GM23338 (cell line): Measurements from ENCODE around the gene TCERG1L. TPM values are rescaled to one million over a fixed set of nuclear protein-coding genes. Genes with fewer than 3 reads are reported as not detected.

Source experiments
- ATAC-seq: fragments of 200-7000 bp; cut with Tn5 transposase; 3 replicates; pipeline ENCODE4 v1.9.1; 2020
- DNase-seq: peaks from one replicate; pipeline ENCODE4 v3.0.0-alpha.2; 2015; ENCODE audit warnings: low spot score
- H2AFZ ChIP-seq: fragments of 200-600 bp; sonication (generic); 2 replicates; pipeline ENCODE4 v1.8.0; 2016; ENCODE audit warnings: antibody characterized with exemption, mild to moderate bottlenecking, moderate library complexity
- H3F3A ChIP-seq: fragments of 200-600 bp; sonication (generic); replicated peaks from 2 replicates; pipeline ENCODE4 v1.8.0; 2017; ENCODE audit warnings: antibody characterized with exemption, mixed run types, low read depth
- H3K27ac ChIP-seq: fragments of 200-600 bp; sonication (generic); 2 replicates; pipeline ENCODE4 v1.6.1; 2016; ENCODE audit warnings: low read depth
- H3K27me3 ChIP-seq: fragments of 200-600 bp; sonication (generic); 2 replicates; pipeline ENCODE4 v1.8.0; 2016; ENCODE audit warnings: mild to moderate bottlenecking, mixed run types, moderate library complexity; ENCODE audit not compliant: insufficient read depth
- H3K36me3 ChIP-seq: fragments of 200-600 bp; sonication (generic); 2 replicates; pipeline ENCODE4 v1.8.0; 2016; ENCODE audit warnings: mild to moderate bottlenecking; ENCODE audit not compliant: insufficient read depth
- H3K4me1 ChIP-seq: fragments of 200-600 bp; sonication (generic); 2 replicates; pipeline ENCODE4 v1.8.0; 2016; ENCODE audit warnings: mild to moderate bottlenecking, moderate library complexity; ENCODE audit not compliant: insufficient read depth
- H3K4me2 ChIP-seq: fragments of 200-600 bp; sonication (generic); 2 replicates; pipeline ENCODE4 v1.7.1; 2017; ENCODE audit warnings: mixed run types
- H3K4me3 ChIP-seq: fragments of 200-600 bp; sonication (generic); 2 replicates; pipeline ENCODE4 v1.6.1; 2016; ENCODE audit warnings: mixed run types
- H3K79me2 ChIP-seq: fragments of 200-600 bp; sonication (generic); replicated peaks from 2 replicates; pipeline ENCODE4 v1.8.0; 2017; ENCODE audit warnings: mild to moderate bottlenecking; ENCODE audit not compliant: insufficient read depth
- H3K9me2 ChIP-seq: fragments of 200-600 bp; sonication (generic); 2 replicates; pipeline ENCODE4 v1.8.0; 2017; ENCODE audit not compliant: insufficient read depth
- H4K20me1 ChIP-seq: fragments of 200-600 bp; sonication (generic); replicated peaks from 2 replicates; pipeline ENCODE4 v1.8.0; 2017; ENCODE audit warnings: mild to moderate bottlenecking; ENCODE audit not compliant: insufficient read depth
- H3K27ac Mint-ChIP-seq: 2 replicates; pipeline ENCODE4 v1.8.0; 2020; ENCODE audit warnings: inconsistent platforms, mild to moderate bottlenecking, moderate library complexity, mixed read lengths
- H3K27me3 Mint-ChIP-seq: 3 replicates; pipeline ENCODE4 v1.8.0; 2022; ENCODE audit warnings: low read depth, mild to moderate bottlenecking, moderate library complexity, mixed read lengths, inconsistent platforms; ENCODE audit not compliant: insufficient read depth, poor library complexity
- H3K36me3 Mint-ChIP-seq: 3 replicates; pipeline ENCODE4 v1.8.0; 2021; ENCODE audit warnings: low read depth, mild to moderate bottlenecking, inconsistent platforms, moderate library complexity, mixed read lengths
- H3K4me1 Mint-ChIP-seq: 3 replicates; pipeline ENCODE4 v1.8.0; 2020; ENCODE audit warnings: mild to moderate bottlenecking, inconsistent platforms, mixed read lengths
- H3K4me3 Mint-ChIP-seq: 3 replicates; pipeline ENCODE4 v1.8.0; 2021; ENCODE audit warnings: moderate library complexity, mild to moderate bottlenecking, inconsistent platforms, mixed read lengths
- H3K9me3 Mint-ChIP-seq: 3 replicates; pipeline ENCODE4 v1.8.0; 2020; ENCODE audit warnings: moderate library complexity, mild to moderate bottlenecking, inconsistent platforms, mixed read lengths
- EZH2 ChIP-seq: fragments of 200-600 bp; sonication (generic); IDR thresholded peaks from one replicate; pipeline ENCODE4 v1.8.0; 2017; ENCODE audit warnings: antibody characterized with exemption, mild to moderate bottlenecking, low read depth; ENCODE audit not compliant: unreplicated experiment
- EZH2phosphoT487 ChIP-seq: fragments of 200-600 bp; sonication (generic); IDR thresholded peaks from one replicate; pipeline ENCODE4 v1.8.1; 2018; ENCODE audit warnings: antibody characterized with exemption; ENCODE audit not compliant: unreplicated experiment
- JUNB ChIP-seq: IDR thresholded peaks from one replicate; pipeline ENCODE4 v1.6.1; 2016; ENCODE audit warnings: antibody characterized with exemption; ENCODE audit not compliant: unreplicated experiment
- NANOG ChIP-seq: IDR thresholded peaks from 2 replicates; pipeline ENCODE4 v1.6.1; 2016; ENCODE audit warnings: antibody characterized with exemption, borderline replicate concordance
- POLR2AphosphoS5 ChIP-seq: IDR thresholded peaks from 2 replicates; pipeline ENCODE4 v1.6.1; 2016; ENCODE audit warnings: antibody characterized with exemption, low read depth
- STAT1 ChIP-seq: IDR thresholded peaks from one replicate; pipeline ENCODE4 v1.6.1; 2016; ENCODE audit warnings: antibody characterized with exemption; ENCODE audit not compliant: unreplicated experiment
- ZNF114 ChIP-seq: fragments of 250-450 bp; sonication (Bioruptor Pico); IDR thresholded peaks from 2 replicates; pipeline ENCODE4 v1.5.0; 2020; ENCODE audit warnings: mild to moderate bottlenecking, moderate library complexity
- ZNF331 ChIP-seq: fragments of 250-450 bp; sonication (Bioruptor Pico); IDR thresholded peaks from 2 replicates; pipeline ENCODE4 v1.5.0; 2020; ENCODE audit warnings: low read depth, mild to moderate bottlenecking, moderate library complexity
- polyA plus RNA-seq: library from polyadenylated mRNA; unstranded; fragments of >200 nt; fragmentation: Nextera tagmentation; extraction: Ambion mirVana; gene quantifications from 2 replicates; pipeline ENCODE4 v1.2.1, GENCODE V29; 2016
- total RNA-seq: library from RNA; depleted of rRNA; stranded (reverse); fragments of >200 nt; shearing (Covaris generic); gene quantifications from 2 replicates; pipeline ENCODE4 v1.2.3, GENCODE V29; 2014
- TF ChIP-seq, protein P1 (sequence below), 2 experiments: fragments of 200-600 bp in 1 of 2; sonication (generic) in 1 of 2; conservative IDR thresholded peaks; 2 replicates each; pipeline versions ENCODE4 v1.5.1 to v1.6.1; 2016 to 2017; ENCODE audit warnings: antibody characterized with exemption in 2 of 2, low read depth in 2 of 2, mild to moderate bottlenecking in 2 of 2, moderate library complexity in 1 of 2
- TF ChIP-seq, protein P2 (sequence below): fragments of 250-450 bp; sonication (Bioruptor Pico); IDR thresholded peaks from 2 replicates; pipeline ENCODE4 v1.5.0; 2020; ENCODE audit warnings: mild to moderate bottlenecking, moderate library complexity
- TF ChIP-seq, protein P3 (sequence below): IDR thresholded peaks from one replicate; pipeline ENCODE4 v1.6.1; 2018; ENCODE audit warnings: antibody characterized with exemption; ENCODE audit not compliant: unreplicated experiment
- TF ChIP-seq, protein P4 (sequence below): IDR thresholded peaks from 2 replicates; pipeline ENCODE4 v1.6.1; 2016; ENCODE audit warnings: antibody characterized with exemption

Gene TCERG1L
- total and polyA plus RNA-seq, 2 experiments from 2014 or later = 3.9 to 5.5 TPM

DNA sequence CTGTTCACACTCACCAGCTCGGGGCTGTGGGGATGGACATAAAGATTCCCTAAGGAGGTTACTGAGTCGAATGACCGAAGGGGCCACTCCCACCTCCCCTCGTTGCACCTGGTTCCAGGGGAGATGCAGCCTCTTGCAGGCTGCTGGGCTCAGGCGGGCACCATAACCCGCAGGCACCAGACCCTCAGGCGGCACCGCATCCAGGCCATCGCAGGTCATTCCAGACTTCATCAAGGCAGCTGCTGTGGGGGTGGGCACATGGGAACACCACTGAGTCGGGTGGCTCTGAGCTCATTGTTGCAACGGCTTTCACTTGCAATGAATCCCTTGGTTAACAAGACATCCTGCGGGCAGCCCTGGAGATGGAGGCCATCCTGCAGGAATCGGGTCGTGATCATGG lies 221.7 kb downstream of the TCERG1L start:
- no peaks in the 10 kb centered on the region for H3K79me2 ChIP-seq
- H2AFZ ChIP-seq = no peak overlapping the region
- TF ChIP-seq ZNF331 (no peak), NANOG (no peak), JUNB (no peak), POLR2AphosphoS5 (no peak), STAT1 (no peak), EZH2 (no peak), ZNF114 (CRISPR knock-in tag) (no peak), EZH2phosphoT487 (no peak)
- TF ChIP-seq, protein P1, sequence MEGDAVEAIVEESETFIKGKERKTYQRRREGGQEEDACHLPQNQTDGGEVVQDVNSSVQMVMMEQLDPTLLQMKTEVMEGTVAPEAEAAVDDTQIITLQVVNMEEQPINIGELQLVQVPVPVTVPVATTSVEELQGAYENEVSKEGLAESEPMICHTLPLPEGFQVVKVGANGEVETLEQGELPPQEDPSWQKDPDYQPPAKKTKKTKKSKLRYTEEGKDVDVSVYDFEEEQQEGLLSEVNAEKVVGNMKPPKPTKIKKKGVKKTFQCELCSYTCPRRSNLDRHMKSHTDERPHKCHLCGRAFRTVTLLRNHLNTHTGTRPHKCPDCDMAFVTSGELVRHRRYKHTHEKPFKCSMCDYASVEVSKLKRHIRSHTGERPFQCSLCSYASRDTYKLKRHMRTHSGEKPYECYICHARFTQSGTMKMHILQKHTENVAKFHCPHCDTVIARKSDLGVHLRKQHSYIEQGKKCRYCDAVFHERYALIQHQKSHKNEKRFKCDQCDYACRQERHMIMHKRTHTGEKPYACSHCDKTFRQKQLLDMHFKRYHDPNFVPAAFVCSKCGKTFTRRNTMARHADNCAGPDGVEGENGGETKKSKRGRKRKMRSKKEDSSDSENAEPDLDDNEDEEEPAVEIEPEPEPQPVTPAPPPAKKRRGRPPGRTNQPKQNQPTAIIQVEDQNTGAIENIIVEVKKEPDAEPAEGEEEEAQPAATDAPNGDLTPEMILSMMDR (conservative IDR thresholded peaks at IDR 0.05; ENCODE audit: low read depth in 2 of 2) = no peak
- TF ChIP-seq, protein P2, sequence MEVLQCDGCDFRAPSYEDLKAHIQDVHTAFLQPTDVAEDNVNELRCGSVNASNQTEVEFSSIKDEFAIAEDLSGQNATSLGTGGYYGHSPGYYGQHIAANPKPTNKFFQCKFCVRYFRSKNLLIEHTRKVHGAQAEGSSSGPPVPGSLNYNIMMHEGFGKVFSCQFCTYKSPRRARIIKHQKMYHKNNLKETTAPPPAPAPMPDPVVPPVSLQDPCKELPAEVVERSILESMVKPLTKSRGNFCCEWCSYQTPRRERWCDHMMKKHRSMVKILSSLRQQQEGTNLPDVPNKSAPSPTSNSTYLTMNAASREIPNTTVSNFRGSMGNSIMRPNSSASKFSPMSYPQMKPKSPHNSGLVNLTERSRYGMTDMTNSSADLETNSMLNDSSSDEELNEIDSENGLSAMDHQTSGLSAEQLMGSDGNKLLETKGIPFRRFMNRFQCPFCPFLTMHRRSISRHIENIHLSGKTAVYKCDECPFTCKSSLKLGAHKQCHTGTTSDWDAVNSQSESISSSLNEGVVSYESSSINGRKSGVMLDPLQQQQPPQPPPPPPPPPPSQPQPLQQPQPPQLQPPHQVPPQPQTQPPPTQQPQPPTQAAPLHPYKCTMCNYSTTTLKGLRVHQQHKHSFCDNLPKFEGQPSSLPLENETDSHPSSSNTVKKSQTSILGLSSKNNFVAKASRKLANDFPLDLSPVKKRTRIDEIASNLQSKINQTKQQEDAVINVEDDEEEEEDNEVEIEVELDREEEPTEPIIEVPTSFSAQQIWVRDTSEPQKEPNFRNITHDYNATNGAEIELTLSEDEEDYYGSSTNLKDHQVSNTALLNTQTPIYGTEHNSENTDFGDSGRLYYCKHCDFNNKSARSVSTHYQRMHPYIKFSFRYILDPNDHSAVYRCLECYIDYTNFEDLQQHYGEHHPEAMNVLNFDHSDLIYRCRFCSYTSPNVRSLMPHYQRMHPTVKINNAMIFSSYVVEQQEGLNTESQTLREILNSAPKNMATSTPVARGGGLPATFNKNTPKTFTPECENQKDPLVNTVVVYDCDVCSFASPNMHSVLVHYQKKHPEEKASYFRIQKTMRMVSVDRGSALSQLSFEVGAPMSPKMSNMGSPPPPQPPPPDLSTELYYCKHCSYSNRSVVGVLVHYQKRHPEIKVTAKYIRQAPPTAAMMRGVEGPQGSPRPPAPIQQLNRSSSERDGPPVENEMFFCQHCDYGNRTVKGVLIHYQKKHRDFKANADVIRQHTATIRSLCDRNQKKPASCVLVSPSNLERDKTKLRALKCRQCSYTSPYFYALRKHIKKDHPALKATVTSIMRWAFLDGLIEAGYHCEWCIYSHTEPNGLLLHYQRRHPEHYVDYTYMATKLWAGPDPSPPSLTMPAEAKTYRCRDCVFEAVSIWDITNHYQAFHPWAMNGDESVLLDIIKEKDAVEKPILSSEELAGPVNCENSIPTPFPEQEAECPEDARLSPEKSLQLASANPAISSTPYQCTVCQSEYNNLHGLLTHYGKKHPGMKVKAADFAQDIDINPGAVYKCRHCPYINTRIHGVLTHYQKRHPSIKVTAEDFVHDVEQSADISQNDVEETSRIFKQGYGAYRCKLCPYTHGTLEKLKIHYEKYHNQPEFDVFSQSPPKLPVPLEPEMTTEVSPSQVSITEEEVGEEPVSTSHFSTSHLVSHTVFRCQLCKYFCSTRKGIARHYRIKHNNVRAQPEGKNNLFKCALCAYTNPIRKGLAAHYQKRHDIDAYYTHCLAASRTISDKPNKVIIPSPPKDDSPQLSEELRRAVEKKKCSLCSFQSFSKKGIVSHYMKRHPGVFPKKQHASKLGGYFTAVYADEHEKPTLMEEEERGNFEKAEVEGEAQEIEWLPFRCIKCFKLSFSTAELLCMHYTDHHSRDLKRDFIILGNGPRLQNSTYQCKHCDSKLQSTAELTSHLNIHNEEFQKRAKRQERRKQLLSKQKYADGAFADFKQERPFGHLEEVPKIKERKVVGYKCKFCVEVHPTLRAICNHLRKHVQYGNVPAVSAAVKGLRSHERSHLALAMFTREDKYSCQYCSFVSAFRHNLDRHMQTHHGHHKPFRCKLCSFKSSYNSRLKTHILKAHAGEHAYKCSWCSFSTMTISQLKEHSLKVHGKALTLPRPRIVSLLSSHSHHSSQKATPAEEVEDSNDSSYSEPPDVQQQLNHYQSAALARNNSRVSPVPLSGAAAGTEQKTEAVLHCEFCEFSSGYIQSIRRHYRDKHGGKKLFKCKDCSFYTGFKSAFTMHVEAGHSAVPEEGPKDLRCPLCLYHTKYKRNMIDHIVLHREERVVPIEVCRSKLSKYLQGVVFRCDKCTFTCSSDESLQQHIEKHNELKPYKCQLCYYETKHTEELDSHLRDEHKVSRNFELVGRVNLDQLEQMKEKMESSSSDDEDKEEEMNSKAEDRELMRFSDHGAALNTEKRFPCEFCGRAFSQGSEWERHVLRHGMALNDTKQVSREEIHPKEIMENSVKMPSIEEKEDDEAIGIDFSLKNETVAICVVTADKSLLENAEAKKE (CRISPR knock-in tag) = no peak
- TF ChIP-seq, protein P3, sequence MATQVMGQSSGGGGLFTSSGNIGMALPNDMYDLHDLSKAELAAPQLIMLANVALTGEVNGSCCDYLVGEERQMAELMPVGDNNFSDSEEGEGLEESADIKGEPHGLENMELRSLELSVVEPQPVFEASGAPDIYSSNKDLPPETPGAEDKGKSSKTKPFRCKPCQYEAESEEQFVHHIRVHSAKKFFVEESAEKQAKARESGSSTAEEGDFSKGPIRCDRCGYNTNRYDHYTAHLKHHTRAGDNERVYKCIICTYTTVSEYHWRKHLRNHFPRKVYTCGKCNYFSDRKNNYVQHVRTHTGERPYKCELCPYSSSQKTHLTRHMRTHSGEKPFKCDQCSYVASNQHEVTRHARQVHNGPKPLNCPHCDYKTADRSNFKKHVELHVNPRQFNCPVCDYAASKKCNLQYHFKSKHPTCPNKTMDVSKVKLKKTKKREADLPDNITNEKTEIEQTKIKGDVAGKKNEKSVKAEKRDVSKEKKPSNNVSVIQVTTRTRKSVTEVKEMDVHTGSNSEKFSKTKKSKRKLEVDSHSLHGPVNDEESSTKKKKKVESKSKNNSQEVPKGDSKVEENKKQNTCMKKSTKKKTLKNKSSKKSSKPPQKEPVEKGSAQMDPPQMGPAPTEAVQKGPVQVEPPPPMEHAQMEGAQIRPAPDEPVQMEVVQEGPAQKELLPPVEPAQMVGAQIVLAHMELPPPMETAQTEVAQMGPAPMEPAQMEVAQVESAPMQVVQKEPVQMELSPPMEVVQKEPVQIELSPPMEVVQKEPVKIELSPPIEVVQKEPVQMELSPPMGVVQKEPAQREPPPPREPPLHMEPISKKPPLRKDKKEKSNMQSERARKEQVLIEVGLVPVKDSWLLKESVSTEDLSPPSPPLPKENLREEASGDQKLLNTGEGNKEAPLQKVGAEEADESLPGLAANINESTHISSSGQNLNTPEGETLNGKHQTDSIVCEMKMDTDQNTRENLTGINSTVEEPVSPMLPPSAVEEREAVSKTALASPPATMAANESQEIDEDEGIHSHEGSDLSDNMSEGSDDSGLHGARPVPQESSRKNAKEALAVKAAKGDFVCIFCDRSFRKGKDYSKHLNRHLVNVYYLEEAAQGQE = no peak
- TF ChIP-seq, protein P4, sequence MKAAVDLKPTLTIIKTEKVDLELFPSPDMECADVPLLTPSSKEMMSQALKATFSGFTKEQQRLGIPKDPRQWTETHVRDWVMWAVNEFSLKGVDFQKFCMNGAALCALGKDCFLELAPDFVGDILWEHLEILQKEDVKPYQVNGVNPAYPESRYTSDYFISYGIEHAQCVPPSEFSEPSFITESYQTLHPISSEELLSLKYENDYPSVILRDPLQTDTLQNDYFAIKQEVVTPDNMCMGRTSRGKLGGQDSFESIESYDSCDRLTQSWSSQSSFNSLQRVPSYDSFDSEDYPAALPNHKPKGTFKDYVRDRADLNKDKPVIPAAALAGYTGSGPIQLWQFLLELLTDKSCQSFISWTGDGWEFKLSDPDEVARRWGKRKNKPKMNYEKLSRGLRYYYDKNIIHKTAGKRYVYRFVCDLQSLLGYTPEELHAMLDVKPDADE = no peak
- H3F3A ChIP-seq = no peaks in the 10 kb centered on the region
- H3K4me1 ChIP-seq = no peaks in the 10 kb centered on the region
- peaks cover 7% of the 10 kb centered on the region for H3K4me1 Mint-ChIP-seq
- H3K27ac ChIP-seq = no peak overlapping the region
- no peaks in the 10 kb centered on the region for H3K36me3 ChIP-seq
- H3K9me3 Mint-ChIP-seq = peaks cover 82% of the 10 kb centered on the region
- ATAC-seq = no peak
- H3K4me2 ChIP-seq = no peak overlapping the region
- no peaks in the 10 kb centered on the region for H4K20me1 ChIP-seq
- no peak overlapping the region for H3K4me3 ChIP-seq
- H3K4me3 Mint-ChIP-seq = no peak overlapping the region
- H3K27me3 Mint-ChIP-seq = peaks cover 11% of the 10 kb centered on the region
- H3K27ac Mint-ChIP-seq = no peak overlapping the region
- H3K27me3 ChIP-seq = no peaks in the 10 kb centered on the region
- H3K9me2 ChIP-seq = no peaks in the 10 kb centered on the region
- no peak for DNase-seq
- H3K36me3 Mint-ChIP-seq = peaks cover 19% of the 10 kb centered on the region
